OCI-LY7 (cell line): ENCODE measurements around the gene OSCP1. TPM values are rescaled to one million over a fixed set of nuclear protein-coding genes. Genes with fewer than 3 reads are reported as not detected.
A peak's percentile ranks its signal among the peaks of the same experiment; 100 is the strongest.

ENCODE experiments used
- BruUV-seq: library from RNA; stranded (reverse); fragments of 400-500 nt; replicated peaks from 2 replicates; lab custom pipeline; 2021; lab: Mats Ljungman, UMichigan
- CTCF ChIA-PET: fragments of 300-600 bp; sonication (Branson Sonifier 250); formaldehyde crosslinking; loops from one replicate; lab custom pipeline; 2022; ENCODE audit warnings: antibody characterized with exemption; ENCODE audit not compliant: unreplicated experiment; lab: Charles Lee
- POLR2A ChIA-PET: fragments of 300-600 bp; sonication (Branson Sonifier 250); formaldehyde crosslinking; loops from one replicate; lab custom pipeline; 2022; ENCODE audit warnings: antibody characterized with exemption; lab: Charles Lee
- DNase-seq: peaks from one replicate; pipeline ENCODE4 v3.0.0-alpha.2; 2015; ENCODE audit warnings: low spot score
- H2AFZ ChIP-seq: fragments of 200-600 bp; sonication (generic), shearing (Covaris generic); 2 replicates; pipeline ENCODE4 v1.6.1; 2014; ENCODE audit warnings: mild to moderate bottlenecking, antibody characterized with exemption, low read length, moderate library complexity
- H3K27ac ChIP-seq: fragments of 200-600 bp; sonication (generic); 2 replicates; pipeline ENCODE4 v1.5.1; 2014; ENCODE audit warnings: mixed run types, low read depth, mild to moderate bottlenecking, moderate library complexity, low read length, inconsistent platforms; ENCODE audit not compliant: poor library complexity, severe bottlenecking
- H3K36me3 ChIP-seq: fragments of 200-600 bp; sonication (generic); 2 replicates; pipeline ENCODE4 v1.6.1; 2014; ENCODE audit warnings: mild to moderate bottlenecking, antibody characterized with exemption, low read length, moderate library complexity, mixed read lengths; ENCODE audit not compliant: insufficient read depth
- H3K4me1 ChIP-seq: fragments of 200-600 bp; sonication (generic); 2 replicates; pipeline ENCODE4 v1.5.1; 2014; ENCODE audit warnings: mild to moderate bottlenecking, low read length; ENCODE audit not compliant: insufficient read depth, poor library complexity, severe bottlenecking
- H3K4me2 ChIP-seq: fragments of 200-600 bp; sonication (generic); 2 replicates; pipeline ENCODE4 v1.6.1; 2014; ENCODE audit warnings: mild to moderate bottlenecking, low read length
- H3K4me3 ChIP-seq: fragments of 200-600 bp; sonication (generic); 2 replicates; pipeline ENCODE4 v1.5.1; 2014; ENCODE audit warnings: mild to moderate bottlenecking, low read depth, low read length; ENCODE audit not compliant: poor library complexity, severe bottlenecking
- H3K79me2 ChIP-seq: fragments of 200-600 bp; sonication (generic); 2 replicates; pipeline ENCODE4 v1.6.1; 2016; ENCODE audit warnings: low read depth, mild to moderate bottlenecking, low read length, moderate library complexity, mixed read lengths; ENCODE audit not compliant: insufficient read depth
- H3K9me2 ChIP-seq: fragments of 200-600 bp; sonication (generic); 2 replicates; pipeline ENCODE4 v1.6.1; 2016; ENCODE audit warnings: mild to moderate bottlenecking, low read length, mixed read lengths; ENCODE audit not compliant: insufficient read depth
- H3K9me3 ChIP-seq: fragments of 200-600 bp; sonication (generic); 2 replicates; pipeline ENCODE4 v1.6.1; 2014; ENCODE audit warnings: mild to moderate bottlenecking, mixed run types, low read length, mixed read lengths
- H4K20me1 ChIP-seq: fragments of 200-600 bp; sonication (generic); 2 replicates; pipeline ENCODE4 v1.6.1; 2014; ENCODE audit warnings: mild to moderate bottlenecking, antibody characterized with exemption, low read length, moderate library complexity, mixed read lengths; ENCODE audit not compliant: insufficient read depth
- EZH2phosphoT487 ChIP-seq: fragments of 200-600 bp; sonication (generic); IDR thresholded peaks from 2 replicates; pipeline ENCODE4 v1.6.1; 2018; ENCODE audit warnings: low read depth, borderline replicate concordance, mild to moderate bottlenecking, mixed run types, antibody characterized with exemption, low read length, moderate library complexity, mixed read lengths
- intact Hi-C: fragments of 100-400 bp; cut with micrococcal nuclease; formaldehyde crosslinking; loops from one replicate; pipeline ENCODE4 v1.10.0; 2022; ENCODE audit not compliant: unreplicated experiment
- total RNA-seq, 2 experiments: library from RNA; depleted of rRNA in 1 of 2; stranded (reverse); fragments of >200 nt in 1 of 2; shearing (Covaris generic) in 1 of 2; gene quantifications; 2 replicates each; pipeline ENCODE4 v1.2.3, GENCODE V29; 2014 to 2022
- TF ChIP-seq, protein P1 (sequence below): fragments of 200-600 bp; sonication (generic); conservative IDR thresholded peaks from 2 replicates; pipeline ENCODE4 v1.5.1; 2014; ENCODE audit warnings: mild to moderate bottlenecking, antibody characterized with exemption, low read length, moderate library complexity, mixed read lengths

The OSCP1 gene
- total RNA-seq, 2 experiments from 2014 or later: 0.82 to 3.5 TPM

DNA sequence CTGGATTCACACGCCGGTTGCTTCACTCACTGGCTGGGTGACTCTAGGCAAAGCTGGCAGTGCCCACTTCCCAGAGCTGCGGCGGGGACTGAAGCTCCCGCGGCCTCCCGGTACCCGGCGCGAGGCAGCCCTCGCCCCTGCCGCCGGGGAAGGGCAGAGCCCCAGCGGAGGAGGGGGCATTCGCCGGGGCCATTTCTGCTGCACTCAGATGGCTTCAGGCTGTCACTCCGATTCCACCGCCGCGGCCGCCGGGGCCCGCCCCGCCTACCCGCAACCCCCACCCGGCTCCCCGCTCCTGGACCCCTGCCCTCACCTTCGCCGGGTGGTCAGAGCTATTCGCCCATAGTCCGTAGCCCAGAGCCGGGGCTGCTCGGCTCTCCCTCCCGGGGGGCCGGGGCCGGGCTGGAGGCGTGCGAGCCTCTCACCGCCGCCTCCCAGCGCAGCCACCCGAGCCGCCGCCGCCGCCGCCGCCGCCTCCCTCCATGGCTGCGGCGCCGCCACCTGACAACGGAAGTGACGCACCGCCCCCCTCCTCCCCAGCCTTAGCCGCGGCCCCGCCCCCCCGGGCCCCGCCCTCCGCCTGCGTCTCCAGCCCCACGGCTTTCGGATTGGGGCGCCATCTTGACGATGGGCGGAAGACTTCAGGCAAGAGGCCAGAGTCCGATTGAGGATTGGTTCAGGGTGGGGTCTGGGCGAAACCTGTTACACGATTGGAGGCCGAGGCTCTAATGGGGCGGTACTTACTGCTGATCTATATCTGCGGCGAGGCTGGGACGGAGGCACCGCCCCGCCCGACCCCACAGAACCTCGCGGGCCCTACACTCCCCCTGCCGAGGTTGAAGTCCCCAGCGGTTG lies 64.6 kb downstream of the OSCP1 start, which contains the start of gene STK40:
TSS of gene STK40 (minus strand) at position 515 of the 855 bp plus-strand sequence. CDS start 24,592 bp downstream, outside the sequence.
- Histone ChIP-seq H3K79me2 (peaks cover 51% of the 10 kb centered on the region), H3K4me2 (peak within 1 kb of the TSS; percentile 100), H3K36me3 (peaks cover 25% of the 10 kb centered on the region), H3K4me1 (peaks cover 59% of the 10 kb centered on the region), H3K9me3 (no peaks in the 10 kb centered on the region), H3K9me2 (no peaks in the 10 kb centered on the region), H2AFZ (peak within 1 kb of the TSS; percentile 26; the same call in 1 of the 2 replicates), H3K27ac (peak within 1 kb of the TSS; percentile 98), H4K20me1 (peaks cover 6% of the 10 kb centered on the region), H3K4me3 (peak within 1 kb of the TSS; percentile 96)
- ChIA-PET POLR2A (interaction anchor here (1.0 to 2.1 kb wide), 7 partner anchors 8 to 618 kb away, joined by 3 to 49 read pairs (median 7); partner anchors contain the start of gene LSM10), CTCF (interaction anchor here (0.5 to 1.7 kb wide), 3 partner anchors 11 to 145 kb away, joined by 3 to 9 read pairs (median 5); partner anchors contain the start of gene LSM10)
- DNase-seq: peak; percentile 100
- intact Hi-C loops: loop anchor here (2.0 to 10.0 kb wide), 3 partner anchors 35 to 567 kb away; partner anchors contain the start of gene AGO3
- no TSS peak for BruUV-seq
- TF ChIP-seq, protein P1, sequence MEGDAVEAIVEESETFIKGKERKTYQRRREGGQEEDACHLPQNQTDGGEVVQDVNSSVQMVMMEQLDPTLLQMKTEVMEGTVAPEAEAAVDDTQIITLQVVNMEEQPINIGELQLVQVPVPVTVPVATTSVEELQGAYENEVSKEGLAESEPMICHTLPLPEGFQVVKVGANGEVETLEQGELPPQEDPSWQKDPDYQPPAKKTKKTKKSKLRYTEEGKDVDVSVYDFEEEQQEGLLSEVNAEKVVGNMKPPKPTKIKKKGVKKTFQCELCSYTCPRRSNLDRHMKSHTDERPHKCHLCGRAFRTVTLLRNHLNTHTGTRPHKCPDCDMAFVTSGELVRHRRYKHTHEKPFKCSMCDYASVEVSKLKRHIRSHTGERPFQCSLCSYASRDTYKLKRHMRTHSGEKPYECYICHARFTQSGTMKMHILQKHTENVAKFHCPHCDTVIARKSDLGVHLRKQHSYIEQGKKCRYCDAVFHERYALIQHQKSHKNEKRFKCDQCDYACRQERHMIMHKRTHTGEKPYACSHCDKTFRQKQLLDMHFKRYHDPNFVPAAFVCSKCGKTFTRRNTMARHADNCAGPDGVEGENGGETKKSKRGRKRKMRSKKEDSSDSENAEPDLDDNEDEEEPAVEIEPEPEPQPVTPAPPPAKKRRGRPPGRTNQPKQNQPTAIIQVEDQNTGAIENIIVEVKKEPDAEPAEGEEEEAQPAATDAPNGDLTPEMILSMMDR: no peak
- TF ChIP-seq EZH2phosphoT487: no peak

DNA sequence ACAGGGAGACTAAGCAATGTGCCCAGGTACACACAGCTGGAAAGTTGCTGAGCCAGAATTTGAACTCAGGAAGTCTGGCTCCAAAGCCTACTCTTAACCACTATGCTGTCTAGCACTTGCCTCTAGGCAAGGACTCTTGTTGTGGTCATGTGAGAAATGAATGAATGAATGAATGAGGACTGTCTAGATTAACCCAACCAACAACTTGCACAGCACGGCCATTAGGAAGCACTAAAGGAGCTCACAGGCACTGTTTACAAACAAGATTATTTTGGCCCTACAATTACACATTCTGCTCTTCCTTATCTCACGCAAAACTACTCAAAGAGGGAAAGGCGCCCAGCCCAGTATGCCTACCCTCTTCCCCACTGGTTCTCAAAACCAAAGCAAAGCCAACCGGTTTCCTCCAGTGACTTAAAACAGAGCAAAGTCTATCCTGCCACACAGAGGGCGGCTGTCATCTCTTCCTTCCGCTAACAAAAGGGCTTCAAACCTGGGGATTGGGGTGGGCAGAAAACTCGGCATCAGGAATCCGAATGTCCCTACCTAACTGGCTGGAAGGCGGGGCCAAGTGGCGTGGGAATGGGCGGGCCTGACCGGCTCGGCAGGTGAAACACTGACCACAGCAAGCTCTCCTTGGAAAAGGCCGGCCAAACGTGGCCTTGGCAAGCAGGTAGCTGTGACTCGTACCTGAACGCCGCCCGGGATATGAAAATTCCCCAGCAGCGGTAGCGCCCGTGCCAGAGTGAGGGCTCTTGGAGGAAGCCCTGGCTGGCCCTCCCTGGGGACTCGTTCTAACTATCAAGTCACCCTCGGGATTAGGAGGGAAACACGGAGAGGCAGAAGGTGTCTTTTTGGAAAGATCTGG lies 65.5 kb downstream of the OSCP1 start:
- peak overlapping the region; percentile 90 for H3K4me2 ChIP-seq
- POLR2A ChIA-PET: interaction anchor here (0.7 to 1.1 kb wide), 5 partner anchors 13 to 37 kb away, joined by 3 to 4 read pairs (median 3); partner anchors contain the start of gene LSM10
- peak overlapping the region; percentile 96 for H3K4me3 ChIP-seq
- intact Hi-C loops: loop anchor here (5.0 to 10.0 kb wide), 2 partner anchors 450 to 568 kb away; partner anchors contain the start of gene AGO3
- CTCF ChIA-PET: interaction anchor here (0.5 to 0.7 kb wide), 2 partner anchors 12 to 146 kb away, joined by 3 to 5 read pairs; no protein-coding TSS in a partner anchor
- TF ChIP-seq, protein P1: no peak
- TF ChIP-seq EZH2phosphoT487: no peak
- BruUV-seq: no TSS peak
- H2AFZ ChIP-seq: peak overlapping the region; percentile 26; the same call in 1 of the 2 replicates
- no peaks in the 10 kb centered on the region for H3K9me3 ChIP-seq
- peaks cover 59% of the 10 kb centered on the region for H3K4me1 ChIP-seq
- H3K9me2 ChIP-seq: no peaks in the 10 kb centered on the region
- peak; percentile 63 for DNase-seq
- H3K36me3 ChIP-seq: peaks cover 28% of the 10 kb centered on the region
- H4K20me1 ChIP-seq: peaks cover 6% of the 10 kb centered on the region
- peaks cover 60% of the 10 kb centered on the region for H3K79me2 ChIP-seq
- H3K27ac ChIP-seq: peak overlapping the region; percentile 52
